HG03095 (cell line): ENCODE measurements around the gene TBC1D22A.

ENCODE experiments used
- ATAC-seq: cut with Tn5 transposase; IDR thresholded peaks from one replicate; pipeline ENCODE4 v1.9.1; 2021; ENCODE audit warnings: moderate library complexity; ENCODE audit not compliant: unreplicated experiment

The TBC1D22A gene

GRCh38 chr22:47220752-47221151, 458.3 kb downstream of the TBC1D22A start:
- no peak for ATAC-seq

DNA sequence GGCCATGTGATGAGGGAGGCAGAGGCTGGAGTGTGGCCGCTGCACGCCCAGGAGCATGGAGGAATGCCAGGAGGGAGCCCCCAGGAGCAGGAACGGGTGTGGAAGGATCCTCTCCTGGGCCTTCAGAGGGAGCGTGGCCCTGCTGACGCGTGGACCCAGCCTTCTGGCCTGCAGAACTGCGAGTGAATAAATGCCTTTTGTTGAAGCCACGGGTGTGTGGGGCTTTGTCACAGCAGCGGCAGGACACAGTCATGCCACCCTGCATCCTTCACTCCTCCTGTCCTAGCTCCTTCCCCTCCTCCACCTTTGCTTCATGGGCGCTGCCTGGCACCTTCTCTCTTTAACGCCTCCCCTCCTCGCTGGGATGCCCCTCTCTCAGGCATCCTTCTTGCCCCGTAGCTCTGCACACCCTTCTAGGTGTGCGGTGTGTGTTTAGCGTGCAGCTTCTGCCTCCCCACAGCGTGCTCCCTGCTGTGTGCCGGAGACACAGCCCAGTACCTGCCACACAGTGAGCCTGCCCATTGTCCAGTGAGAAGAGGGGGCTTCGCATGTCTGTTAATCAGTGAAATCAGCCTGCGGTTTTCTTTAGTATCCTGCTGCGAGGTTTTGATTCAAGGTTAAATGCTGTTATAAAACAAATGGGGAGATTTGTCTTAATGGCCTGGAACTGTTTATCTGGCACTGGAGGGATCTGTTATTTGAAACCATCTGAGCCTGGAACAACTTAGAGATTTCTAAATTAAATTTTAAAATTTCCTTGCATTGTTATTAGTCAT, 459.6 kb downstream of the TBC1D22A start:
- ATAC-seq = no peak
